Measurements from ENCODE around the gene GRPEL1. TPM values are rescaled to one million over a fixed set of nuclear protein-coding genes. Genes with fewer than 3 reads are reported as not detected.

The GRPEL1 gene
- total and polyA plus RNA-seq, 2 of the 13 experiments (the other 11 are each of a cell fraction or from before 2014, with no cell fraction given), result 32.3 to 141 TPM

GRCh38 chr4:7108660-7109059 is 40.8 kb upstream of the GRPEL1 start (continued):
- TF ChIP-seq ZNF549 (CRISPR knock-in tag; IDR thresholded peaks at IDR 0.05) (no peak), RERE (CRISPR knock-in tag; IDR thresholded peaks at IDR 0.05; ENCODE audit: low read depth) (no peak), NFE2L2 (IDR thresholded peaks at IDR 0.05; ENCODE audit: low read length) (no peak), PITX1 (CRISPR knock-in tag; IDR thresholded peaks at IDR 0.05) (no peak), ARID5B (CRISPR knock-in tag; IDR thresholded peaks at IDR 0.05) (no peak), DDIT3 (CRISPR knock-in tag; IDR thresholded peaks at IDR 0.05) (no peak)

All from HepG2 (cell line).